Testis (tissue), 2 donors: Measurements from ENCODE around the gene ARSG.

ENCODE experiments used
- POLR2A ChIP-seq: fragments of 450-650 bp; IDR thresholded peaks from one replicate; pipeline ENCODE4 v1.6.1; 2017; ENCODE audit warnings: antibody characterized with exemption, mild to moderate bottlenecking, moderate library complexity
- TF ChIP-seq, protein P1 (sequence below), 3 experiments: fragments of 450-650 bp in 2 of 3; fragments of 200-600 bp in 1 of 3; sonication (generic) in 1 of 3; IDR thresholded peaks; one replicate each; pipeline ENCODE4 v1.5.1; 2016 to 2019; ENCODE audit warnings: antibody characterized with exemption in 3 of 3, mild to moderate bottlenecking in 2 of 3, moderate library complexity in 1 of 3

DNA sequence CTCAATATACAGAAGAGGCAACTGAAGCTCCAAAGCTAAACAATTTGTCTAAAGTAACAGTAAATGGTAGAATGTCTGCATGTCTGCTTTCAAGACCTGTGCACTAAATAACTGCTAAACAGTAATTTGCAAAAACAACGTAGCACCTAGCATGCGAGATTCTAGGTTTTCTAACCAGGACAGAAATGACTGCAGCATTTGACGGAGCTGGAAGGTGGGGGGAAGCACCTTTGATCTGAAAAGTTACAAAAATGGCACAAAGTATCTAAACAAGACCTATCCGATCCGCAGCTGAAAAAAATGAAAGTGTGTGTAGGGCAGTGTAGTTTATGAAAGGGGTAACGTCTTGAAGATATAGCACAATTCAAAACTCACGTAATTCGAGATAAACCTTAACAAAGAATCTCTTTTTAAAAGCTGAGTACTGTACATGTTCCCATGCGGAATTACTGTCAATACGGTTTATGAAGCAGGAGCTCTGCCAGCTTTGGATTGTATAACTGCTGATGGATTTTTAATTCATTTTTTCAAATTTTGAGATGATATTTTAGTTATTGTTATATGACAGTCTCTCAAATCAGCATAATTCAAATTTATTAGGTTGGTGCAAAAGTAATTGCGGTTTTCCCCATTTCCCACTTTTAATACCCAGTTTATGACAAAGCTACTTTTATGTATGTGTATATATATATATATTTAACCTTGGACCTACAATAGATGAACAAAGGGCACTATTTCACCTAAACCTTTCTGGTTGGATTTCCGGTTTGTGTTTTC lies 167.2 kb downstream of the ARSG start:
- TF ChIP-seq, protein P1, sequence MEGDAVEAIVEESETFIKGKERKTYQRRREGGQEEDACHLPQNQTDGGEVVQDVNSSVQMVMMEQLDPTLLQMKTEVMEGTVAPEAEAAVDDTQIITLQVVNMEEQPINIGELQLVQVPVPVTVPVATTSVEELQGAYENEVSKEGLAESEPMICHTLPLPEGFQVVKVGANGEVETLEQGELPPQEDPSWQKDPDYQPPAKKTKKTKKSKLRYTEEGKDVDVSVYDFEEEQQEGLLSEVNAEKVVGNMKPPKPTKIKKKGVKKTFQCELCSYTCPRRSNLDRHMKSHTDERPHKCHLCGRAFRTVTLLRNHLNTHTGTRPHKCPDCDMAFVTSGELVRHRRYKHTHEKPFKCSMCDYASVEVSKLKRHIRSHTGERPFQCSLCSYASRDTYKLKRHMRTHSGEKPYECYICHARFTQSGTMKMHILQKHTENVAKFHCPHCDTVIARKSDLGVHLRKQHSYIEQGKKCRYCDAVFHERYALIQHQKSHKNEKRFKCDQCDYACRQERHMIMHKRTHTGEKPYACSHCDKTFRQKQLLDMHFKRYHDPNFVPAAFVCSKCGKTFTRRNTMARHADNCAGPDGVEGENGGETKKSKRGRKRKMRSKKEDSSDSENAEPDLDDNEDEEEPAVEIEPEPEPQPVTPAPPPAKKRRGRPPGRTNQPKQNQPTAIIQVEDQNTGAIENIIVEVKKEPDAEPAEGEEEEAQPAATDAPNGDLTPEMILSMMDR (IDR thresholded peaks at IDR 0.05), result no peak
- no peak for TF ChIP-seq POLR2A
